GM21367 (cell line): ENCODE results near the gene ASPN.

Experiments used
- ATAC-seq: cut with Tn5 transposase; IDR thresholded peaks from one replicate; pipeline ENCODE4 v1.9.1; 2021; ENCODE audit not compliant: unreplicated experiment

Gene ASPN

DNA sequence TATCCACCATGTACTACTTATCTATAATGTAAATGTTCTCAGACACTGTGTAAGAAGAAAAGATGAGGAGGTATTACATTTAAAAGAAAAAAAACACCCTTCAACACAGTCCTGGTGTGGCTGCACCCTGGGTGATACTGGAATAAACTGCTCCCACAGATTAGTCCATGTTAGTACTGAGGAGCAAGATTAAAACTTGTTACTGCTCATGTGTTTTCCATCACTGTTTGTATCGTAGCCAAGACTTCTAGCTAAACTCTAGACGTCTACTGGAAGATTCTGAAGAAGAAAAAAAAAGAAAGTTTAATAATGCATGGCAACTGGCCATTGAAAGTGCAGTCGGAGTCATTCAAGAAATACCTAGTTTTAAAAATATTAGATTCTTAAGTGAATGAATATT is at the start of gene ASPN:
TSS of gene ASPN (minus strand) at position 178 of the 400 bp plus-strand sequence.
- ATAC-seq: no peak

DNA sequence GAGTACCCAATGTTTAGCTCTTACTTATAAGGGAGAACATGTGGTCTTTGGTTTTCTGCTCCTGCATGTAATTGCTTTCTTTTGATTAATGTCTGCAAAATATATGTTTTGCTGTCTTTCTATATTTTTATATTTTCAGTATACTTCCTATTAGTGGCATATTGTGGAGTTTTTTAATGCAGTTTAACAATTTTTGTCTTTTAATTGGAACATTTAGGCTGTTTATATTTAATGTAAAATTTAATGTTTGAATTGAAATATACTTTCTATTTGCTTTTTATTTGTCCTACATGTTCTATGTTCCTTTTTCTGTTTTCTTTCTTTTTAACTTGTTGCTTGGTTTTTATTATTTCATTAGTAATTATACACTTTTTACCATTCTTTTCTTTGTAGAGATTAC is 48.6 kb upstream of the ASPN start:
- no peak for ATAC-seq

DNA sequence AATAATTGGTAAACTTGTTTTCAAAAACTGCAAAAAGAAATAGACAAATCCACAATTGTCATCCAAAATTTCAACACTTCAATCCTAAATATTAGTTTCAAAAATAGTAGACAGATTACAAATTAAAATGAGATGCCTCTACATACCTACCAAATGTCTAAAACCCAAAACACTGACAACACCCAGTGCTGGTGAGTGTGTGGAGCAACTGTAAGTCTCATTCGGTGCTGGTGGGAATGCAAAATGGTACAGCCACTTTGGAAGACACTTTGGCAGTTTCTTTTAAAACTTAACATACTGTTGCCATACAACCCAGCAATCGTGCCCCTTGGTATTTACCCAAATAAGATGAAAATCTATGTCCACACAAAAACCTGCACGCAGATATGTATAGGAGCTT is 46.8 kb upstream of the ASPN start:
- no peak for ATAC-seq

DNA sequence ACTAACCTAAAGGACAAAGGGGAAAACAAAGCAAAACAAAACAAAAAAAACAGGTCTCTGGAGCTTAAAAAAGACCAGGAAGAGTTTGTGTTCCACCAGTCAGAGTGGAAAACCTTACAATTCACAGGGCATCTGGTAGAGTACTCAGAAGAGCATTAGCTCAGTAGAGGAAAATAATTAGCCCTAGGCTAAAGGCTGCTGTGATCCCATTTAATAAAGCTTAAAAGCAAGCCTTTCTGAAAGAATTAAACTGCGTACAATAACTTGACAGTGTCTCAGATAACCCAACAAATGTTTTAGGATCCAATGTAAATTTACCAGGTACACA is 46.2 kb upstream of the ASPN start:
- ATAC-seq: no peak

DNA sequence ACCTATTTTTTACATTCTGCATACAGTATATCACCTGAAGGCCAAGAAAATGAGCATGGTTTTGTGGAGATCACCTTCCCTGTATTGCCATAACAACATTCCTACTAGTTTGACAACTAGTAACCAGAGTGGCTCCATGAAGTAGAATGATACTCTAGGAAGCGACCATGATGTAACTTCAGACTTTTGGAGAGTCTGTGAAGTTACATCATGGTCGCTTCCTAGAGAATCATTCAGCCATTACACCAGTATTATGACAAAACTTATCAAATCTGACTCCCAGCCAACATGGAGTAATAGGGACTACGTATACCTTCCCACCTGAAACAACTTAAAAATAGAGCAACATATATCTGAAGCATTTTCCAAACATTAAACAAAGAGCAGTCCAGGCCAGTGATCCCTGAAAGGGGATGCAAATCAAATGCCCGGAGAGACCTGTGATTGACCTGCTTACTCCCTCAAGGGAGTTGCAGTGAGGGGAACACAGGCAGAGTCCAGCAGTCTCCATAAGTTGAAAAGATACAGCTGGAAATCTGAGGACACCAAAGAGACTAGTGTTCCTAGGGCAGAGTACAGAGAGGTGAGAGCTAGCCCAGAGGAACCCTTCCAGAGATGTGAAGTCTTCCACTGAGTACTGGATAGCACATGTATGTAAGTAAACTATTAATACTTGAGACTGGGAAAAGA is 45.7 kb upstream of the ASPN start:
- no peak for ATAC-seq

DNA sequence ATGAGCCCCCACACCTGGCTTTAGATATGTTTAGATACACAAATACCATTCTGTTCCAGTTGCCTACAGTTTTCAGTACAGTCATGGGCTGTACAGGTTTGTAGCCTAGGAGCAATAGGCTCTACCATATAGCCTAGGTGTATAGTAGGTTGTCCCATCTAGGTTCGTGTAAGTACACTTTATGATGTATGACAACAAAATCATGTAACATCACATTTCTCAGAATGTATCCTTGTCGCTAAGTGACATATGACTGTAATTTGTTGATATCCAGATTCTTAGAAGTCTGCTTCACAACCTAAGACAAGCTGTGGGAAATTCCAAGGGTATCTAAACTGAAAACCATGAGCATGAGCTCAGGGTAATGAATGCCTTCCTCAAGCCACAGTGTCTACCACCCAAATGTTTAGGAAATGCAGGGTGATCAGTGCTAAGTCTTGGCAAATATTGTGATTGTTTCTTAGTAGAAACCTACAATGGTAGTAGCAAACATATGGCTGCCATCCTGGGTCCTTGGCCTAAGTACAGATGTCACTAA is 45.1 kb upstream of the ASPN start:
- ATAC-seq: no peak

DNA sequence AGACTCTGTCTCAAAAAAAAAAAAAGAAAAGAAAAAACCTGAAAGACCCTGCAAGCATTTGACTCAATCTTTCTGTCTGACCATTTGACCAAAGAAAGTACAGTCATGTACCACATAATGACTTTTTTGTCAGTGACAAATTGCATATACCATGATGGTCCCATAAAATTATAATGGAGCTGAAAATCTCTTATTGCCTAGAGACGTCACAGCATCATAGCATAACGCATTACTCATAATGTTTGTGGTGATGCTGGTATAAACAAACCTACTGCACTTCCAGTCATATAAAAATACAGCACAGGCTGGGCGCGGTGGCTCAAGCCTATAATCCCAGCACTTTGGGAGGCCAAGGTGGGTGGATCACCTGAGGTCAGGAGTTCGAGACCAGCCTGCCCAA is 43.0 kb upstream of the ASPN start:
- no peak for ATAC-seq

DNA sequence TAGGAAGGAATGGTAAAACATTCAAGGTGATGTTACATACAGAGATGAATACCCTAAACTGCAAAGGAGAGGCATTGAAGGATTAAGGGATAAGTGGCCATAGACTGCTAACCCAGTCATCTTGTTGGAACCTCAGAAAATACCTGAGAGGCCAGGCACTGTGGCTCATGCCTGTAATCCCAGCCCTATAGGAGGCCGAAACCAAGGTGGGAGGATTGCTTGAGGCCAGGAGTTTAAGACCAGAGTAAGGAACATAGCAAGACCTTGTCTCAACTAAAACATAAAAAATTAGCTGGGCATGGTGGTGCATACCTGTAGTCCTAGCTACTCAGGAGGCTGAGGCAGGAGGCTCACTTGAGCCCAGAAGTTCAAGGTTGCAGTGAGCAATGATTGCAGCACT is 42.6 kb upstream of the ASPN start:
- ATAC-seq: no peak

DNA sequence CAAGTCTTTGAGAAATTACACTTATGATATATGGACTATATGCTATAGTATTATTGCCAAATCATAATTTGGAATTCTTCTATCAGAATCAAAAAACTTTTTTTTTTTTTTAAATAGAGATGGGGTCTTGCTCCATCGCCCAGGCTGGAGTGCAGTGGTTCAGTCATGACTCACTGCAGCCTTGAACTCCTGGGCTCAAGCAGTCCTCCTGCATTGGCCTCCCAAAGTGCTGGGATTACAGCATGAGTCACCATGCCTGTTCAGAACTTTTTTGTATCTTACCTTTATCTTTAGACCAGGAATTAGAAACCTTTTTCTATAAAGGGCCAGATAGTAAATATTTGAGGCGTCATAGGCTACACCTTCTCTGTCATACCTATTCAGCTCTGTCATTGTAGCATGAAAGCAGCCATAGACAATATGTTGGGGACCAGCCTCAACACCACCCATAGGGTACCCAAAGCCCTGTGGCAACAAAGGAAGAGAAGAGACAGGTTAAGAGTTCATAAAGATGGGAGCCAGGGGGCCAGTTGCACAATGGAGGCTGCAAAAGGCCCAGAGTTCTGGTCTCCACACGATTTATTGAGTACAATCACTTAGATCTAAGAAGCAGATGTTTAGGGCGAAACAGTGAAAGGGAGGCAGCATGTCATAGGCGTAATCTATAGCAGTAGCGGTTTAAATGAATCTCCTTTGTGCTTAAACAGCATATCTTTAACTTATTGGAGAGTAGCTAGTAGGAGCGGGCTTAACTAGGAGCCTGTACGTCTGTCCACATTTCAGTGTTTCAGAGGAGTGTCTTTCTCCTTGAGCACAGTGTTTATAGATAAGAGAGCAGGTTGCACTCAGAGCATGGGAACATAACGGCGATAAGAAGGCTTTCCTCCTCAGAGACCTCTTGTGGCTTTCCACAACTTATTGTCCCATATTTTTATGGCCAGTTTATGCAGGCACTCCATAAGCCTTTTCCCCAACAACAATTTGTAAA is 41.0 kb upstream of the ASPN start:
- ATAC-seq: no peak

DNA sequence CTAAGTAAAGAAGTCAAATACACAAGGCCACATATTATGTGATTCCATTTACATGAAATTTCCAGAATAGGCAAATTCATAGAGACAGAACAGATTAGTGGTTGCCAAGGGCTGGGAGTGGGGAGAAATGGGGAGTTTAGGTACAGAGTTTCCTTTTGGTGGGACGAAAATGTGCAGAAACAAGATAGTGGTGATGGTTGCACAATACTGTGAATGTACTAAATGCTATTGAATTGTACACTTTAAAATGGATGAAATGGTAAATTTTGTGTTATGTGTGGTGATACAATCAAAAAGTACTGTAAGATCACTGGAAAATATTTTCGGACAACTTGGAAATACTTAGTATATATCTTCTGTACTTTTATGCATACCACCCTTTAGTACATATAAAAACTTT is 38.5 kb upstream of the ASPN start:
- no peak for ATAC-seq

DNA sequence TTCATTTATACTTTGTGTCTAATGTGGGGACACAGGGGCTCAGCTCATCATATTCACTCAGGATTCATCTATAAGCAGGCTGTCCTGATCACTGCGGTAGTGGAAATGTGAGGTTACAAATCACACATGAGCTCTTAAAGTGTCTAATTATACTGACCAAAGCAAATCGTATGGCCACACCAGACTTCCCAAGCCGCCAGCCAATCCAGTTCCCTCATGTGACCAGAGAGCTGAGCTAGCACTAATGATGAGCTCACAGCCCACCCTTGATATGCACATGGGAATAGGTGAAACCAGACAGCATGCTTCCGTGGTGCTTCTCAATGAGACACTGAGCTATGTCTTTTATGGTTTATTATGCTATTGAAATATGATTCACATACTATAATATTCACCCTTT is 35.9 kb upstream of the ASPN start:
- ATAC-seq: no peak

DNA sequence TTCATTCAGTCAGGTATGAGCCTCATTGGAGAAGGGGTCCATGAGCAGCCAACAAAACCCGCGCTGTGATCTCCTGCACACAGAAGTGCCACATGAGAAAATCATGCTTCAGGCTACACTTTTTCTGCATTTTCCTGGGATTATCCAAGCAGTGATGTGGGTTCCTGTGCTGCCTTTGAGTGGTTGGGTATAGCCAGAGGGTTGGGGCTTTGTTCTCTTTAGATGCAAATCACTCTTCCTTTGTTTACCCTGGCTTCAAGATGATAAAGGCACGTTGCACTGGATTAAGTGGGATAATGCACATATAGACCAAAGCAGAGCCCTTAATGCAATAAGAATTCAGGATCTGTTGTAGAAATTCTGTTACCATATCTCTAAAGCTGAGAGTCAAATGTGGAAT is 34.7 kb upstream of the ASPN start:
- ATAC-seq: no peak

DNA sequence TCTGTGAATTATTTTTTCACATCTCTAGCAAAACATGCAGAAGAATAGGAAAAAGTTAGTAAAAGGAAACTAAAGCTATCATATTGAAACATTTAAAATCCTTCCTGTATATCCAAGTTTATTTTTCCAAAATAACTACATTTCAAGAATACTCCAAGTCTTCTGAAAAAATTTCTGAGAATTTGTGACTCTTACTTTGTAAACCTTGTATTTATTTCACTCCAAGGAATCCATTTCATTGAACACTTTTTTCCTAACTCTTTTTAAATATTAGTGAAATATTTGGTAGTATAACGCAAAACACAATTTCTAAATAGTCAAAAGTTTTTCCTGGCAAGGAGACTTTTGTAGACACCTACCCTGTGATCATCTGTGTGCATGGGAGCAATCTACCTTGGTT is 34.2 kb upstream of the ASPN start:
- no peak for ATAC-seq

DNA sequence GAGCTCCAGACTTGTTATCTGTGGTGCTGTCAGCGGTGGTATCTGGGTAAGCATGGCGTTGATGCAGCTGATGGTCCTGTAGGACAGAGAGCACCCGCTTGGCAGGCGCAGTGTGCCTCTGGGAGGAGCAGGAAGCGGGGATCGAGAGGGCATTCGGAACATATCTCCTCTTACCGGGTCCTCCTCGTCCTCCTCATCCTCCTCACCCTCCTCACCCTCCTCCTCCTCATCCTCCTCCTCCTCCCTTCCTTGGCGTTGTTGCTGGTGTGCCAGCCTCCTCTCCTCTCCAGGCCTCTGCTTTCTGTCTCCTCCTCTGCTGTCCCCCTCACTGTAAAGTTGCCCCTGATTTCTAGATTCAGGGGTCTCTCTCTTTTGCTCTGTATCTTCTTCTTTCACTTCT is 32.3 kb upstream of the ASPN start:
- ATAC-seq: no peak

DNA sequence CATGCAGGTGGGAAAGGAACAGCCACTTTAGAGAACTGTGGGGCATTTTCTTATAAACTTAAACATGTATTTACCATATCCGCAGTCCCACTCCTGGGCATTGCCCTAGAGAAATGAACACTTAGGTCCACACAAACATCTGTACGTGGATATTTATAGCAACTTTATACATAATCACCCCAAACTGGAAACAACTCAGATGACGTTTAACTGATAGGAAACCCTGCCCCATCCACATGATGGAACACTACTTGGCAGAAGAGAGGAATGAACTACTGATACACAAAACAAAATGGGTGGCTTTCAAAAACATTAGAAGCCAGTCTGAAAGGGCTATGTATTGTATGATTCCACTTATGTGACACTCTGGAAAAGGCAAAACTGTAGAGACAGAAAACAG is 31.0 kb upstream of the ASPN start:
- ATAC-seq: no peak

DNA sequence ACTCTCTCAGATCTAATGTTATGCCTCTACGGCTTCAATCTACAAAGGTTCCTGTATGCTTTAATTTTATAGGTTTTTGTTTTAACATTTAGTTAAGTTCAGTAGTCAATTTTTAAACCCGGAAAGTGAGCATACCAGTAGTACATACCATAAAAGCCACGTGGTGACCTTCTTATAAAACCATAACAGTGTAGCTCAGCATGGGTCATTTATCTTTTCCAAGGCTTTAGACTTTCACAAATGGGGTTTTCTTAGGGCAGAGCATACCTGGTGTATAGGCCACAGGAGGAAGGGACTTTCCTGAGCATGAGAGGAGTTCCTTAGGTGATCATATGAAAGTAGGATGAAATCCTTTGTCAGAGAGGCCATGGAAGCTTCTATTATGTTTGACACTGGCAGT is 30.3 kb upstream of the ASPN start:
- ATAC-seq: no peak

DNA sequence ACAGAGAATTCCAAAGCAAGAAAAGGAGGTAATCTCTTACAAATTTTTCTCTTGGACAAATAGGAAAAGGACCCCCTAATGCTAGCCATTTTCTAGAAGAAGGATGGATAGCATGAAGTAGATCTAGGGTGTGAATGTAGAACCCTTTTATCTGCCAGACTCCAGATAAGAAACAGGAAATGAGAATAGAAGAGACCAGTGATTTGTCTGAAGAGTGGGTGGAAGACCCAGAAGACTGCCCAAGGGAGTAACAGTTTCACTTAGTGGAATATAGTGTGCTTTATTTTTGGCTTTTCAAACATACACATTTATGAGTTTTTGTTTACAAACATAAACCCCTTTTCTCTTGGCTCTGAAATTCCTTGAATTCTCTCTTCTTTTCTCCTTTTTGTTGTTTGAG is 28.4 kb upstream of the ASPN start:
- ATAC-seq: no peak

DNA sequence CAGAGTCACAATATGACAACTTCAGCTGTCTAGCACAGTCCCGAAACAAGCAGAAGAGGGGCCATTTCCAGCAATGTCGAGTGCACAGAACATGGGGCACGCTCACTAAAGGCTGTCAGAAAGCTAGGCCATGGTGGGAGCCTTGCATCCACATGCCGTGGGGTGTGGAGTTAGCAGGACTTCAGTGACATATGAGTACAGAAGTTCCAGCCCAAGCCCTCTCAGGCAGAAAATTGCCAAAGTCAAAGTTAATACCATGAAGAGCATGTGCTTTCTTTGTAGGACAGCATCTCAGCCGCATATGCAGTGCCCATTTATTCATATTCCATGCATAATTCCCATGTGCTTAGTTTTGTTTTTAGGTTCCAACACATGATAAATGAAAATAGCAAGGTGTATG is 26.7 kb upstream of the ASPN start:
- no peak for ATAC-seq

DNA sequence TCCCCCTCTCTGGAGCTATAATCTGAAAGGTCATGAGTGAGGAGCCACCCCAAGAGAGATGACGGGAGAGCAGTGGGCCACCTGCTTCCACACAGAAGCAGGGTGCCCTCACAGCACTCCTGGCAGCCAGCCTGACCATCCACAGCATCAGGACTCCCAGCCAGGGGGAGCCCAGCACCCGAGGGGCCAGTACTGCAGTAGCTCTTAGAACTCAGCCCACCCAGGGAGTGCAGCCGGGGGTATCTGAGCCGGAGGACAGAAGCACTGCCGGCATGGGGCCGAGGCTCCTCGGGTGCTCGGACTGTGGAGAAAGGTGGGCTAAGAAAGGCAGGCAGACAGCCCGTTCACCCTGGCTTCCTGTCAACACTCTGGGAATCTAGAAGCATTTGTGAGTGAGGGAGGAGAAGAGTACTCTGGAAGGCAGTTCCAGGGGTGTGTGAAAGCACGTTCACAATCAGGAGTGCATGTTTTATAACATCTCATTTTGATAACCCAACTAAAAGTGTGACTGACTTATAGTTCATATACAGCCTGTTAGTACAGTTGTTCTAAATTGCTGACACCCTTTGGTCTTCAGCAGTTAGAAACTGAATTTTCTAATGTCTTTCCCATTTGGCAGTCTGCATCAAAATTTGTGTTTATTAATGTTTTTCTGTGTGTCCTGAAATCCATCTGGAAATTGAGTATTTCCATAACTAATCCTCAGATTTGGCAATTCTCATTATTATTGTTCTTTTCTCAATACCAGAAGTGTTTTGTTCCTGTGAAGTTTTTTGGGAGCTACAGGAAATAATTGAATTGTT is 25.9 kb upstream of the ASPN start:
- ATAC-seq: no peak

DNA sequence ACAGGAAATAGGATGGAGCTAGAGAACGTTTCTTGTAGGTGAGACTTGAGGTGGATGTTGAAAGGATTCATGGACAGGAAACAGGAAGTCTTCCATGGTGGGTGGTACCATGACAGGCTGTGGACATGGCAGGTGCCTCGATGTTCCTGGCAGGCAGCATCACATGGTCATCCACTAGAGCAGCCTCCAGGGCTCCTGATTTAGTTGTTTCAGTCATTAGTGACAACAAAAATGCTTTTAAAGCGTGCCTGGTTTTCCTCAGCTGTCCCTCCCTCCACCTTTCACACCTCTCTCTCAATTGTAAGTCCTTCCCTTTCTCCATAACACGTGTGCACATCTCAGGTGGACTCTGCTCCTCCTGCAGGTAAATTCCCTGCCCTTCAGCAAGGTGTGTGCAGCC is 25.2 kb upstream of the ASPN start:
- no peak for ATAC-seq

DNA sequence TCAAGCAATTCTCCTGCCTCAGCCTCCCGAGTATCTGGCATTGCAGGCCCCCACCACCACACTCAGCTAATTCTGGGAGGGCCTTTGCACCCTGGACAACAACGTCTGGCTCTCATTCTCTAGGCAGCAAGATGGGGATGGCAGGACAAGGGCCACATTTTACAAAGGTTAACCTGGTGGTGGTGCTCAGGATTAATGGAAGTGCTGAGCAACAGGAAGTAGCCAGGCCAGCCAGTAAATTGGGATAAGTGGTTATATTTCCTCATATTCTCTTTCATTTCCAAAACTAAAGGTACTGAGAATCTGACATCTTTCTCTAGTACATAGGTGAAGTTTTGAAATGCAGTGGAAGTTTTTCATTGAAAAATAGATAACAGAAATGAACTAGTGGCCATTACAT is 24.7 kb upstream of the ASPN start:
- no peak for ATAC-seq
